ENCODE results near the gene DNAJC27.

DNAJC27 gene

GRCh38 chr2:24924732-24925131 lies 47.0 kb downstream of the DNAJC27 start:
- TF ChIP-seq, protein P1, sequence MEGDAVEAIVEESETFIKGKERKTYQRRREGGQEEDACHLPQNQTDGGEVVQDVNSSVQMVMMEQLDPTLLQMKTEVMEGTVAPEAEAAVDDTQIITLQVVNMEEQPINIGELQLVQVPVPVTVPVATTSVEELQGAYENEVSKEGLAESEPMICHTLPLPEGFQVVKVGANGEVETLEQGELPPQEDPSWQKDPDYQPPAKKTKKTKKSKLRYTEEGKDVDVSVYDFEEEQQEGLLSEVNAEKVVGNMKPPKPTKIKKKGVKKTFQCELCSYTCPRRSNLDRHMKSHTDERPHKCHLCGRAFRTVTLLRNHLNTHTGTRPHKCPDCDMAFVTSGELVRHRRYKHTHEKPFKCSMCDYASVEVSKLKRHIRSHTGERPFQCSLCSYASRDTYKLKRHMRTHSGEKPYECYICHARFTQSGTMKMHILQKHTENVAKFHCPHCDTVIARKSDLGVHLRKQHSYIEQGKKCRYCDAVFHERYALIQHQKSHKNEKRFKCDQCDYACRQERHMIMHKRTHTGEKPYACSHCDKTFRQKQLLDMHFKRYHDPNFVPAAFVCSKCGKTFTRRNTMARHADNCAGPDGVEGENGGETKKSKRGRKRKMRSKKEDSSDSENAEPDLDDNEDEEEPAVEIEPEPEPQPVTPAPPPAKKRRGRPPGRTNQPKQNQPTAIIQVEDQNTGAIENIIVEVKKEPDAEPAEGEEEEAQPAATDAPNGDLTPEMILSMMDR (IDR thresholded peaks at IDR 0.05; ENCODE audit: control insufficient read depth, insufficient read depth, low read depth, low read length, missing control alignments), result no peak
- no peak overlapping the region for H3K4me3 ChIP-seq (ENCODE audit: control insufficient read depth, low read depth, low read length)
- no peak for DNase-seq (ENCODE audit: low read depth)

- no peak overlapping the region for H3K4me3 ChIP-seq (ENCODE audit: control insufficient read depth, low read depth, low read length)
- no peak for DNase-seq (ENCODE audit: low read depth)
- TF ChIP-seq, protein P1 (IDR thresholded peaks at IDR 0.05; ENCODE audit: control insufficient read depth, insufficient read depth, low read depth, low read length, missing control alignments), result no peak
Measured at GRCh38 chr2:24924266-24924665, 47.5 kb downstream of the DNAJC27 start.

DNA sequence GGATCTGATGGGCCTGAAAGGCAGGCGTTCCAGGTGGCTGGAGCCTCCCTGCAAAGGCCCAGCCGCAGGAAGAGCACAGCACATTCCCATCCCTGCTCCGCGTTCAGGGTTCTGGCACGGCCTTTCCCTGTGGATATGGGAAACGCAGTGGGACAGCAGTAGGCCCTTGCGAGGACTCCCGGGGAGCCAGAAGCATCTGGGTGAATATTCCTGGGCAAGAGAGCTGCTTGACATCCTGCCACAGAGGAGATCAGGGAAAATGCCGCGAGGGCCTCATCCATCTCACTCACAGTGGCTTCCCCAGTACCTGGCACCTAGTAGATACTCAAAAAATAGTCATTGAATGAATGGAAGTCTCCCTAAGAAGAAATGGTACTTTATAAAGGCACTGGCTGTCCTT lies 48.6 kb downstream of the DNAJC27 start:
- TF ChIP-seq, protein P1 (IDR thresholded peaks at IDR 0.05; ENCODE audit: control insufficient read depth, insufficient read depth, low read depth, low read length, missing control alignments), result no peak
- DNase-seq (ENCODE audit: low read depth), result no peak
- H3K4me3 ChIP-seq (ENCODE audit: control insufficient read depth, low read depth, low read length), result no peak overlapping the region

DNA sequence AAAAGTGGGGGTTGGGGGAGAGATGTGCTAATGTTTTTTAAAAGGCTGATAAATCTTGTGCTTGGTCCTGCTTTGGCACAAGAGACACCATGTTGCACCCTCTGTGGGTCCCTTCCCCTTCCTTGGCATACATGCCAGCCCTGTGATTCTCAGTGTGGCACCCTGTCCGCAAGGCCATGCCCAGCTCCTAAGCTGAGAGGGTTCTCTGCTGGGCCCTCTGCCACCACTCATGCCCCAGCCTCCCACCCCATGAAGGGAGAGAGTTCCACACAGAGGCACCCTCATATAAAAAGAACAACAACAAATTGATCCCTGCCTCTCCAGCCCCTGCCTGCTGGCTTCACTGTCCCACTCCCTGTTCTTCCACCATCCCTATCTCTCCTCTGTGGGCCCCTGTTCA lies 49.2 kb downstream of the DNAJC27 start:
- TF ChIP-seq, protein P1 (IDR thresholded peaks at IDR 0.05; ENCODE audit: control insufficient read depth, insufficient read depth, low read depth, low read length, missing control alignments), result no peak
- no peak for DNase-seq (ENCODE audit: low read depth)
- no peak overlapping the region for H3K4me3 ChIP-seq (ENCODE audit: control insufficient read depth, low read depth, low read length)

DNA sequence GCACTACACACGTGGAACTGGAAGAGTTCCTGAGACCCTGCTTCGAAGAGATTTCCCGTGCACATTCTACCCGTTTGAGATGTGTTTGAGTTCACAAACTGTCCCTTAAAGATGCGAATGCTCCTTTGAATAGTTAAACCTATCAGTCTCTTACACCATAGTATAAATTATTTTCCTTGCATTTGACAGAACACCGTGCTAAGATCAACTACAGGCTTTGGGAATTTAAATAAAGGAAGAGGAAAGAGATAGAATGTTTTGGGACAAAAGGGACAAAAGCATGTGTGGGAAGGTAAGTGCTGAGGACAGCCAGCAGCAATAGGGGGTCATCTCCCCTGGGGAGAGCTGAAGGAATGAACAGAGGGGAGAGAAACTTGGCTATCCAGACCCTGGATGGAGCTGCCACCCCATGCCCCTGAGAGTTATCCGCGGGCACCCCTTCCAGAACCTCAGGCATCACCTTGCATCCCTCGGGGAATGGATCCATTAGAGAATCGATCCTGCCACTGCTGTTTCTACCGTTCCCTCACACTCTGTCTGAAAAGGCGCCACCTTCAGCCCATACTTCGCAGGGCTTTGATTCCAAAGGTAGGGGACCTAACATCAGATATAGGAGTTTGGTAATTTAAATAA lies 50.8 kb downstream of the DNAJC27 start:
- TF ChIP-seq, protein P1 (IDR thresholded peaks at IDR 0.05; ENCODE audit: control insufficient read depth, insufficient read depth, low read depth, low read length, missing control alignments), result no peak
- no peak for DNase-seq (ENCODE audit: low read depth)

DNA sequence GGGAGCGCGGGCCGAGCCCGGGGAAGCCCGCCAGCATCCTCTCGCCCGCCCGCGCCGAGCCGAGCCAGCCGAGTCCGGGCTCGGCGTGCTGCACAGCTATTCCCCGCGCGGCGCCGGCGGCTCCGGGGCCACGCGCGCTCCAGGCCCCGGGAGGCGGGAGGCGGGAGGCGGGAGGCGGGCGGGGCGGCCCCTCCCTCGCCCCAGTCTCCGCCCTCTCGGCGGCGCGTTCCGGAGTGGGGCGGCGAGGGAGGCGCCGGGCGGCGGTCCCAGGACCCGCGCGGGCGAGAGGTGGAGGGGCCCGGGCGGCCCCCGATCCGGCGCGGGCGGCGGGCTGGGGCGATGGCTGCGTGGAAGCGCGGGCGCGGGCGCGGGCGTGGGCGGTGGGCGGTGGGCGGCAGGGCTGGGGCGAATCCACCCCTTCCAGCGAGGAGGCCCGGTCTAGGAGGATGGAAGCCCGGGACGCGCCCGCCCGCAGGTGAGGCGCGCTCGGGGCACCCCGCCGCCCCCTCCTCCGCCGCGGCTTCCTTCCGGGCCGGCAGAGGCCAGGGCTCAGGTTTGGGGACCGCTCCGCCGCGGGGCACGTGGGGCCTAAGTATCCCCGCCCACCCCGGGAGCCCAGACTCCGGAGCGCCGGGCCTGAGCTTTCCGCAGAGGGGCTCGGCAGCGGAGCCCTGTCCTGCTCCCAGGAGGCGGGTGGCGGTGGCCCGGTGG lies 51.5 kb downstream of the DNAJC27 start, which contains the start of gene ADCY3:
ADCY3 (minus strand) TSS at position 140 of the 711 bp plus-strand sequence. CDS start 1,250 bp downstream, outside the sequence.
- H3K4me3 ChIP-seq (ENCODE audit: control insufficient read depth, low read depth, low read length), result peak within 1 kb of the TSS; percentile 52
- no peak for DNase-seq (ENCODE audit: low read depth)
- TF ChIP-seq, protein P1 (IDR thresholded peaks at IDR 0.05; ENCODE audit: control insufficient read depth, insufficient read depth, low read depth, low read length, missing control alignments), result no peak

More for the DNA sequence above, 50.8 kb downstream of the DNAJC27 start:
- H3K4me3 ChIP-seq (ENCODE audit: control insufficient read depth, low read depth, low read length), result peak overlapping the region; percentile 52

Measured in AG09309 (cell line).